Activated T-helper 1 cell treated with Interleukin-2 at 50 U/mL for 16 hours (primary cell): ENCODE results near the gene NXPH1.

Source experiments
- DNase-seq: peaks from one replicate; pipeline ENCODE4 v3.0.0-alpha.2; 2020; ENCODE audit warnings: low read depth

NXPH1 gene

DNA sequence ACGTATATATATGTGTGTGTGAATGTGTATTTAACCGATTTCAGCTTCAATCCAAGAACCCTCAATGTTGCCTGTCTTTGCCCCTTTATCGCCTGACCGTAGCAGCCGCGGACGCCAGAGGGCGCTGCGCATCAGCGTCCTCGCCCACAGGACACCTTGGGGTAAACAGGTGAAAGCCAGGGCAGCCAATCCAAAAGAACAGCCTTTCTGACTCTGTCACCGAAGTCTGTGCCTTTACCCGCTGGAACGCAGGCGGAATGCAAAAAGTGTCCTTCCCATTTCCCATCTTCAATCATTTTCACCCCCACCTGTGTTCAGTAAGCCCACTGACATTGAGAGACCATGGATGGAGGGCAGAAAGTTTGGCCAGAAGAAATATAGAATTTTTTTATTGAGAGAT is 3.6 kb downstream of the NXPH1 start:
- no peak for DNase-seq

DNA sequence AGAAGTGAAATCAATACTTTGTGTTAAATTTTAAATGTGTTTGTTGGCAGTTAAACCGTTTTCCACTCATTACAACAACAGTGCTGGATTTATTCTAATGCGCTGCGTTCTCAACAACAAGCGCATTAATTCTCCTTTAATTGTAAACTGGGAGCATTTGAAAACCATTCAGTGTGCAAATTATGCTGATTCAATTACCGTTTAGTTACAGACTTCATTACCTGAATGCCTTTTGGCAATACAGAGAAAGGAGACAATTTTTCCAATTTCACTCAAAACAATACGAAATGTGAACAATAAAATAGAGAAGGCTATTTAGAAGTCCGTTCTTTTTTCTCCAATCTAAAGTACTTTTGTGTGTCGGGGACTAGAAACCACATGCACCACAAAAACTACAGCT is 4.2 kb downstream of the NXPH1 start:
- DNase-seq = no peak

DNA sequence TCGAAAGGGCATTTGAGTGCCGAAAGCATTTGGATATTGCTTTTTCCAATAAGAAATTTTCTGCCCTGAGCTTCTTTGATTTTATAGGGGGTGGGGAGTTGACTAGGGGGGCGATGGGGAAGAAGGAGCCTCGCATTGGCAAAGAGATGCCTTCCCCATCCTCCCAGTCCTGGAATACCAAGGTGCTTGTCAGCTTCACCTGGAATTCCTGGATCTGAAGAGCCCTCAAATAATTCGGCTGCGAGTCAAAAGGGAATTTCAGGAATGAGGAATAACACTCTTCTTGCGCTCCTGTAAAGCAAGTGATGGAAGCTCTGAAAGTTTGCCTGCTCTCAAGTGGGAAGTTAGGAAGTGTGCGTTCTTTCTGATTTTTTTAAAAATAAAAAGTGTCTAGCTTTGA is 7.3 kb downstream of the NXPH1 start:
- no peak for DNase-seq

DNA sequence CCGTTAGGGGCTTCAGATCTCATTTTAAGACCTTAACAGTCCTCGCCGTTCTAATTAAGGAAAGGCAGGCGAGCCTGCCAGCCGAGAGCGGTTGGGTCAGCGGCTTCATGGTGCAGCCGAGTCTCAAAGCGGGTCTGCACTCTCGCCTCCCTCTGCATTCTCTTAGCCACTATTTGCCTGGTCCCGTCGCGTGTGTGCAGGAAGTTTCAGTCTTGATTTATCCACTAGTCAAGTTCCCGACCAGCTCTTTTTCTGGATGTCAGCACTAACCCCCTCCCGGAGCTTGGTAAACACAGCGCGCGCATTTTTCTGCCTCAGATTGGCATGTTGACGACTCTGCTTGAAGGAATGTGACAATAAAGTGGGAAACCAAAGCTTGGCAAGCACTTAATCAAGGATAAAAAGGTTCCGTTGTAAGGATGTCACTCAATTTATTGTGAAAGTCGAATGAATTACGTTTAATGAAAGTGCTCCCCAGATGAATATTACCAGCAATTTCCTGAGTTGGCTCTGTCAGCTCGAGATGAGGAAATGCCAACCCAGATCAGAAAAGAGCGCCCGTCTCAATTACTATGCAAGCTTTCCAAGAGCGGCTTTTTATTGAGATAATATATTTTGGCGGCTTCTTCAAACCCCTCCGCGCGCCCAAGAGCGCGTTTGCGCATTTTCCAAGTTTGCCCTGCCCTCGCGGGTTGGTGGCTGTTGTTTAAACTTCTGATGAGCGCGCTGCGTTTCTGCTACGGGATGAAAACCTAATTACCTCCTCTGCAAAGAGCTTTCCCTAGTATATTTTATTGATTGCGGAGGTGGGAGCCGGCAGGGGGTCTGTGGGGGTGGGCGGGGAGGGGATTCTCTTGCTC is 7.9 kb downstream of the NXPH1 start:
- no peak for DNase-seq

DNA sequence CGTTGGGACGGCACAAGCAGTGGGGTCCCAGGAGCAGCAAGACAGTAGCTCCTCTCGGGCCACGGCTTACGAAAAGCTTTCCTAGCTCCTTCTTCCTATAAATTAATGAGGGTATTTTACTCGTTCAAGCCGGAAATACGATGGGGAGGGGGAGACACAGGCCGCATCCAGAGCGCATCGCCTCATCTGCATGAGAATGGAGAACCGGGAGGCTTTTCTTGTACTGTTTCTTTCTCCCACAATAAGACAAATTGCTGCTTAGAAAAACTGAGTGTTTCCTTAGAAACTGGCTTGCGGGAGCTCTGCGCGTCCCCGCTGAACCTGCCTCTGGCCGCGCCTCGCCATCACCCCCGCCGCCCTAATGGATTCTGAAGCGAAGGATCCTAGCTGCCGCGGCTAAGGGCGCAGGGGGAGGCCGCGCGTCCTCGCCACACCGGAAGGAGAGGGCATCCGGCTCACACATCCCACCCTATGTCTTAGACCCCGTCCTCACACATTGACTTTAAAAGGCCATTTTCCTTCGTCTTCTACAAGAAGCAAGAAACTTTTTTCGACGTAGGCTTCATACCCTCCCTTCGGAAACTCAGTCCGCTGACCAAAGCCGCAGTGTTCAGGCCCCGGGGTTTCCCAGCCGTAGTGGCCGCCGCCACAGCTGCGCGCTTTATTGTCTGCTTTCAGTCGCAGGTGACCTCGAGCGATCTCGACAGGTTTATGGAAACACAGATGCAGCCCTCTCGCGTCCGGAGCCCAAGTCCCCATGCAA is 8.8 kb downstream of the NXPH1 start:
- DNase-seq = no peak

DNA sequence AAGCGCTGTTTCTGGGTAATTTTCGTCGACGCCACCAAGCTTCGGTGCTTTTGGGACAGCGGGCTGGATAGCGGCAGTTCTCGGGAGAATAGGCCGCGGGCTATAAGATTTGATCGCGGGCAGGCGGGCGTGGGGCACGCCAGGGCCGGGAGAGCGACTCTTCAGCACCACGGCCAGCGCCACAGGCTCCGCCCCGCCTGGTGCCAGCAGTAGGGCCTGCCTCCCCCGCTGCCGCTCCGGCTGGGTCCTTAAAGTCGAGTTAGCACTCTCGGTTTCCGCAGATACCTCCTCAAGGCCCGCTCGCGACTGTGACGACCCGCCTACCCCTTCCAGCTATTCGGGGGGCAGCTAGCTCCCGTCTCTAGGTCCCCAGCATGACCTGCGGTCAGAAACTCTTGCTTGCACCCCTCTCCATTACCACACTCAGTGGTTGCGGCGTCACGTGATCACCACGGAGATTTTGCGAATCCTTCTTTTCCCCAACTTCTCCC is 9.4 kb downstream of the NXPH1 start:
- no peak for DNase-seq

DNA sequence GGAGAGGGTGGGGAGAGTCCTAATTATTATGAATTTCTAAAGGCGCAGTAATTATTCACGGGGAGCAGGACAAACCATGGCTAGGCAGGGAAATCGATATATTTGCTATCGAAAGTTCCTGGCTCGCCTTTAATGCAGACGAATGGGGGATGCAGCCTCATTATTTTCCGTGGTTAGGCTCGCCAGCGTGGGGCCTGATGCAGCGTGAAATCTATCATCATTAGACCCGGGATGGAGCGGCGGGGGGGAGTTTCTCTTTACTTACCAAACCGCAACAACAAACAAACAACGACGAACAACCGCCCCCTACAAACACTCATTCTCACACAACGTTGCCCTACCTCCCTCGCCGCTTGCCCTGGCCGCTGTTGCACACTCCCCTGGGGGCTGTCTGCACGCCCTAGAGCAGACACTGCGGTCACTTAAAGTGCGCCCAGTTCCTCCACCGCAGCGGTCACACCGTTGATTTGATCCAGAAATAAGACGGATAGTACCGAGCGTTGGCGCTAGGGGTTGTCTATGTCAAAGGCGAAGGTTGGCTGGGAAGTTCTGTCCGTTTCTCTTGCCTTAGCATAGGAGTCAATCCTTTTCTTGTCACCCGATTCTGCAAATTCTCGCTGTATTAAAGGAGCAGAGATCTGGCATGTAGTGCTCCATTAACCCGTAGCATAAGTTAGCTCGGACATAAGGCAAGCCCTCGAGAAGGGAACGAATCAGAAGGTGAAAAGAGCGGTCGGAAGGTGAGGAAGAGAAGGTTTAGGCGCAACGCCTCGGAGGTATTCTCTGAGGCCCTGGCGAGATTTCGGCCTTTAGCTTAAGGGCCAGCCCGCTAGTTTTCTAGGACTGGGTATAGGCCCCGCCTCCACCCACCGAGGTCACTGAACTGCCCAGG is 10.4 kb downstream of the NXPH1 start:
- DNase-seq = no peak

DNA sequence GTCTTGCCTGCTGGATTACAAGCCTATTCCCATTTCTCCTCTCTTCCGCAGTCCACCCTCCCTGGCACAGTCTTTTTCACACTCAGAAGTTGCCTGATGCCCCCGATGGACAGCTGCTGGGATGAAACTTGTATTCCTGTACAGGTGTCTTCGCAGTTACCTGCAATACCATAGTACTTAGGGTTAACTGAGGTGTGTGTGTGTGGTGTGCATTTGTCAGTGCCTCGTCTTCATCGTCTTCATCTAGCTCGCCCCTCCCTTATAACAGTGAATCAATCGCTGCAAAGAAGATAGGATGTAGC is 11.0 kb downstream of the NXPH1 start:
- DNase-seq = no peak

DNA sequence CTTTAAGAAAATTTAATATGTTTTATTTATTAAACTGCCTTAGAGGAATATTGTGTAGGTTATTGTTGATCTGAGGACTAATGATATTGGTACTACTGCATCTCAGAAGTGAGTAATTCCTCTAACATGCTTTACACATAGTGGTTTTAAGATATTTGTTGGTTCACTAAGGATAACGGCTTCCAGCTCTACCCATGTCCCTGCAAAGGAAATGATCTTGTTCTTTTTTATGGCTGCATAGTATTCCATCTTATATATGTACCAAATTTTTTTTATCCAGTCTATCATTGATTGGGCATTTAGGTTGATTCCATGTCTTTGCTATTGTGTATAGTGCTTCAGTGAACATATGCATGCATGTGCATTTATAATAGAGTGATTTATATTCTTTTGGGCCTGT is 20.1 kb downstream of the NXPH1 start:
- DNase-seq = no peak

DNA sequence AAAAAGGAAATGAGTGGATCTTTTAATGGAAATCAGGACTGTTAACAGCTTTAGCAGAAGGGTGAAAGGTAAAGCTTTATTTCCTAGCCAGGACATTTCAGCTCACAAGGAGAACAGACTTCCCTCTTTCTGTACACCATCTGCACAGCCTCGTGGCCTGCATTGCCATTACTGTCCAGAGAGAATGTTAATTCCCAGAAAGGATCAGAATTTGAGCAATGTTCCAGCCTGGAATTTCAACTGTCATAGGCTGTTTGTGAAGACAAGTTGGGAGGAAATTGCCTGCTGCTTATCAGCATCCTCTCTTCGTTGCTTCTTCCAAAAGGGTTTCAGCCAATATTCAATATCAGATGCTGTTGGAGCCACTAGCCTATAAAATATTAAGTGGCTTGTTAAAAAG is 22.0 kb downstream of the NXPH1 start:
- DNase-seq = no peak

DNA sequence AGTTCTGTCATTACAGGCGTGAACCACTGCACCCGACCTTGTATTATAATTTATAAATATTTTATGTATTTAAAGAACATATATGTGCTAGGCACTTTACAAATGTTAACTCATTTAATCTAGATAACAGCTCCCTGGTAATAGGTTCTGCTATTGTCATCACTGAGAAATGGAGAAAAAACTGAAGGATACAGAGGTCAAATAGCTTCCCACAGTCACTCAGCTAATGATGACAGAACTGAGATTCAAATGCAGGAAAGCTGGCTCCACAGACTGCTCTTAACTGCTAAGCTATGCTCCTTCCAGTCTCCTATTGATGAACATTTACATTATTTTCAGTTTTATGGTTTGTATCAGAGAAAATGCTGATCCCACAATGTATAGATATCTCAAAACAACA is 28.9 kb downstream of the NXPH1 start:
- no peak for DNase-seq

DNA sequence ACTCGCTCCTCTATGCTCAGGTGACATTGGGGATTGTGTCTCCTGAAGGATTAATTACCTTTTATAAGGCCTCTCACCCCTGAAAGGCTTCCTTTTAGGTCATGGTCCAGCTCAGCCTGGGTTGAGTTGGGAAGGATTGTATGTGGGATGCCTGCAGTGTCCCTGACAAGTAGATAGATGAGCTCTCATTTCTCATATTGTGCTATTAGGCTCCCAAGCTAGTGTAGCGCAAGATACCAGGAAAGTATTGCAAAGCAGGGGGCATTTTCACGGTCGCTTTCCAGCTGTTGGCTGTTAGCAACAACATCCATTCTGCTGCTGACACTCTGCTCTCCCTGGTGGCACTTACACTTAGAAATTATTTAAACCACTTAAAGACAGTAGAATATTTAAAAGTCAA is 31.9 kb downstream of the NXPH1 start:
- no peak for DNase-seq

DNA sequence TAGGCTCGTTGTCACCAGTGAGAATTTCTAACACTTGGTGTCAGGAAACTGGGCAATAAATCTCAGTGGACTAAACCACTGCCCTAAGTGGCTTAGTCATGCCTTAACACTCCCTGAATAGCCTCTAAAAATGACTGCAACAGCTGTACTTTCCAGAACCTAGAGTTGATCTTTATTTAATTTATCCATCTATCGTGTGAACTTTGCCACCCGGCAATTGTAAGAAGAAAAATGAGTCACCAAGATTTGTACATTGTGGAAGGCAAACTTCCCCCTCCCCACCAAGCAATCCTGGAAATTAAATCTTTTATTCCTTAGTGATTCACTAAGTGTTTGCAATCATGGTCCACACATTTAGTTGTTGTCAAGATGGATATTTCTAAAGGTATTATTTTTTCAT is 47.1 kb downstream of the NXPH1 start:
- DNase-seq = no peak

DNA sequence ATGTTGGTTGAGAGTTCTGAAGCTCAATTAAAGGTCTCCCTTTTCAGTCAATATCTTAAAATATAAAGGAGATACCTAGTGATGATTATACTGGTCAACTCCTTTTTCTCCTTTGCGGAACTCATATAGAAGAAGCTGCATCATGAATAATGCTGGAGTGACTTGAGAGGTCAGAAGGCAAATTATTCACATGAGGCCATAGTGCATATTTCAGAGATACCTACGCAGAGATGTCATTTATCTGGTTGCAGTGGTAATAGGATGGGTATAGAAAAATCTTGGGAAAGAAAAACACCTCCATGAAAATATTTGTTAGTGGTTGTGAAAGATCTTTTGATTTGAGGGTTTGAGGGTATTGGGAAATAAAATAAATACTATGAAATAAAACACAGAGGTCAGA is 47.7 kb downstream of the NXPH1 start:
- no peak for DNase-seq

DNA sequence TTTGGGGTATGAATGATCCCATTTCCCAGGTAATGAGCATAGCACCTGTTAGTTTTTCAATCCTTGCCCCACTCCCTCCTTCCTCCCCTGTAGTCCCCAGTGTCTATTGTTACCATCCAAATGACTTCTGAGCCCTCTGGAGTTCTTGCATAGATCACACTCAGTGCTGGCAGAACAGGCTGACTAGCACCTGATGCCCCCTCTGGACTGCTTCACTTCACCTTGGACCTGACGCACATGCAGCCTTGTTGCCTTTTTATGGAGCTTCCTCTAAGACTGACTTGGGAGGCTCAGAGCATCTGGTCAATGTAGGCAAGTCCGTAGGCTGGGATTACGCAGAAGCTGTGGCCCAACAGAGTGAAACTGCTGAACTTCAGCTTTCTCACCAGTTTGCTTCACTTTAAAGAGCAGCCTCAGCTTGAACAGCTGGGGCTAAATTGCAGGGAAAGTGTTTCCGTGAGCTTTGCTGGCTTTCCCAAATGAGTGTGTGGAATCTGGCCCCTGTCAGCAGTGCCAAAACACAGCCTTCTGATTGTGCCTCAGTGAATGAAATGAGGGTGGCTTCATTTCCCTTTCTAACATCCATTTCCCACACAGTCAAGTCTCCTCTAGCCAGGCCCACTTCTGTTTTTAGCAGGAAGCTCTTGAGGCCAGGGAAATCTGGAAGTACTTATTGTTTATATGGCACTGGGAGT is 48.5 kb downstream of the NXPH1 start:
- no peak for DNase-seq

DNA sequence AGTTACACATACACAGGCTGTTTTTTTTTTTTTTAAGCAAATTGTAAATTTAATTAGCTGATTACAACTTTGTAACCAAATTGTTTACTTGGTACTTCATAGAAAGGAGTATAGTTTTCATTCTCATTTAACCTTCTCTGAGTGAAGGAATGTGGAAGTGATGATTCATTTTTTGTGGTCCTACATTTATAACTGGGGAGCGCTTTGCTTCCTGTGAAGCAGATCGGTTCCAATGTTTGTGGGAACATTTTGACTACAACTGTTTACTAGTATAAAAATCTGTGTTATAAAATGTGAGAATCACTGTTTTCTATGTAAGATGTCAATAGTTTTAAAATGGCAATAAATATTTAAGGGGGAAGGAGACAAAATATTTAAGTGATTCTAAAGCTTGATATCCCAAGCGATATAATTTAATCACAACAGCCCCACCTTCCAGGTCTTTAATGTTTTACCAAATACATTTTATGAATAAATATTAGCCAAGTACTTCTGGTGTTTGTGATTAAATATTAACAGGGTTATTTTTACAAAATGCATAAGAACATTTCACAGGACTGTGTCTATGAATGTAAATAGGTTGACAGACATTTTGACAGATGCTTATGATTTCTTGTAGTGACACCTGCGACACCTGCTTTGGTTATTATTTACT is 57.1 kb downstream of the NXPH1 start:
- no peak for DNase-seq

DNA sequence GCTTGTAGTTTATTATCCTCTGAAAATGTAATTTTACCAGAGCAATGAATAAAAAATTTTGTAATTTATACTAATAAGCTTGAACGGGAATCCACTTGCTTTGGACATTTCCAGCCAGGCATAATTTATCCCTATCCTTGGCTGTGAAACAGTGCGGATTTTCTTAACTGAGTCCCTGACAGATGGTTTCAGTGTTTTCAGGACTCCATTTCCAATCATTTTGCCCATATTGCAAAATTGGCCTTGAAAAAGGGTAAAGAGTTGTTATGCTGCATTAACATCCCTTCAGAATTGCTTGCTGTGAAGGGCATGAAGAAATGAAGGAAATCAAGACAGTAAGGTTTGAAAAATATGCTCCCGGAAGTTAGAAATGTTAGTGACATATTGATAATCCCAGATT is 57.7 kb downstream of the NXPH1 start:
- no peak for DNase-seq

DNA sequence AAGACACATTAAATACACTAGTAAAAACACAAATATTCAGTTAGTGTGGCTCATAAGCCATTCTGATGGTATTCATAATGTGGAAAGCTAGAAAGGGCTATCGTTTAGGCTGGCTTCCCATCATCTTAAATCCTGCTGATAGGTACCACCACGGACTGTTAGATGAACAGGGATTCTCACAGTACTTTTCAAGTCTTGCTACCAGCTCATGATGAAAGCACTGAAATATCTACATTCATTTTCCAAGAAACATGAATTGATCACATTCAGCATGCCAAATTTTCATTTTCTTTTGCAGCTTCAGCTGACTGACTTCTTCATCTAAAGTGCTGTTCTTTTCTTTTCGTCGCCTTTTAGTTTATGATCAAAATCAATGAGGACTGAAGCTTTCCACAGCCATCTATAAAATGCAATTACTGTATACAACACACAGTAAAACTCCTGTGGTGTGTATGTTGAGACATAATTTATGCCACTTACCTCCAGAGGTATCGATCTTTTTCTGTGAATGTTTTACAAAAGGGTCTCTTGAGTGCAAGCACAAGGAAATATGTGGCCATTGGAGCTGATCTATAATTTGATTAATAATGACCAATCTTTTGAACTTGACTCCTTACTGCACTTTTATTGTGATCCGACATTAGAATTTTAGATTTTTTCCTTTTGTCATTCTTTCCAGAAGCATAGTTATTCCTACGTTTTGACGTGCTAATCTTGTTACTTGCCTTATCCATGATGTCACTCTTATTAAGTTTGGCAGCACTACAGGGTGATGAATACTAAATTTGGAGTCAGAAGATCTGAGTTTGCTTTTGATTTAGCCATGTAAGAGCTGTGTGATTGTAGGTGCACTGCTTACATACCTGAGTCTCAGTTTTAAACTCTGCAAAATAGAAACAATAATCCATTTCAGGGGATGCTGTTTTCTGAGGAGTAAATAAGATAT is 58.4 kb downstream of the NXPH1 start:
- DNase-seq = no peak

DNA sequence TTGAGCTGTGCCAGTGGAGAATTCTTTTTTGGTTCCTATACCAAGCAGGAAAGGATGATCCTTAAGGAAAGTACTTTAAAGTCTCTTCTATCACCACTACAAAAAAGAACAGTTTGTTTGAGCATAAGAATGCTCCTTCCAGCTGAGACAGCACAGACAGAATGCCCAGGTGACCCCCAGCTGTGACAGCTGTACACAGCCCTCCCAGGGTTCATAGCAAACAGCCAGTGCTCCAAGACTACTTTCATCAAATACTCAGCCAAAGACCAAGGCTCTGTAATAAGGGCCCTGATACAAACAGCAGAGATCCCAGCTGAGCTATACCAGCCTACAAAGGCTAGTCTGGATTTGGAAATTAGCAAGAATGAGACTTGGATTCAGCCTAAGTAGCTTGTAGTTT is 65.7 kb downstream of the NXPH1 start:
- no peak for DNase-seq

DNA sequence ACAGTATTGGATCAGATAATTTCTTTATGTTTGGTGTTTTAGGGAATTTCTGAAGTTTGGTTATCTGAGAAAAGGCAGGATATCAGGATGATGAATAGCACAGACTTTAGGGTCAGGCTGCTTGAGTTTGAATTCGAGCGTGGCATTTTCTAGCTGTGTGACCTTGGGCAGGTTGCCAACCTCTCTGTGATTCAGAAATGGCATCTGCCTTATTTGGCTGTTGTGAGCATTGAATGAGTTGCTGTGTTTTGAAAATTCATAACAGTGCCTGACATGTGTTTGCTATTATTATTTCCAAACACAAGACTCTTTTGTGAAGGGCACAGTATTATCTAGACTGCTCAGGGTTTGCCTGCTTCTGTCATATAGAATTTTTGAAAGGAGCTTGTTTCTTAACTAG is 66.9 kb downstream of the NXPH1 start:
- DNase-seq = no peak
